H1 (cell line): ENCODE data around the gene SLC39A11.

Source experiments
- ATF3 ChIP-seq: IDR thresholded peaks from 2 replicates; pipeline ENCODE4 v1.6.1; 2011; ENCODE audit warnings: low read depth, mild to moderate bottlenecking, low read length; ENCODE audit not compliant: insufficient read depth
- BRCA1 ChIP-seq: IDR thresholded peaks from 2 replicates; pipeline ENCODE4 v1.6.1; 2012; ENCODE audit warnings: low read depth, low read length, improper control_type of control experiment
- CTCF ChIP-seq, 3 experiments: IDR thresholded peaks; 1 replicate in 2 of 3; 2 replicates in 1 of 3; pipeline versions ENCODE4 v1.5.1 to v1.6.1; 2011; ENCODE audit warnings: low read length in 3 of 3, mild to moderate bottlenecking in 3 of 3, inconsistent platforms in 2 of 3, low read depth in 1 of 3, moderate library complexity in 1 of 3; ENCODE audit not compliant: insufficient read depth in 1 of 3; ENCODE audit errors: control extremely low read depth in 1 of 3
- EZH2 ChIP-seq: fragments of 200-600 bp; sonication (generic); IDR thresholded peaks from 2 replicates; pipeline ENCODE4 v1.7.1; 2012; ENCODE audit warnings: low read depth, mild to moderate bottlenecking, moderate library complexity, low read length, inconsistent platforms; ENCODE audit not compliant: severe bottlenecking
- HDAC6 ChIP-seq: IDR thresholded peaks from one replicate; pipeline ENCODE4 v1.7.1; 2012; ENCODE audit warnings: low read depth, mild to moderate bottlenecking, inconsistent platforms, low read length, moderate library complexity
- MAX ChIP-seq: IDR thresholded peaks from 2 replicates; pipeline ENCODE4 v1.6.1; 2012; ENCODE audit warnings: inconsistent platforms
- NRF1 ChIP-seq: IDR thresholded peaks from 2 replicates; pipeline ENCODE4 v1.6.1; 2011; ENCODE audit warnings: mild to moderate bottlenecking, low read depth, low read length, improper control_type of control experiment
- POLR2A ChIP-seq, 2 experiments: IDR thresholded peaks; 1 replicate in 1 of 2; 2 replicates in 1 of 2; pipeline ENCODE4 v1.6.1; 2011; ENCODE audit warnings: low read depth in 2 of 2, low read length in 2 of 2, mild to moderate bottlenecking in 2 of 2; ENCODE audit errors: control extremely low read depth in 1 of 2
- SRF ChIP-seq: IDR thresholded peaks from 2 replicates; pipeline ENCODE4 v1.6.1; 2011; ENCODE audit warnings: mild to moderate bottlenecking, low read depth, low read length, moderate library complexity
- TAF1 ChIP-seq: IDR thresholded peaks from 2 replicates; pipeline ENCODE4 v1.6.1; 2011; ENCODE audit warnings: mild to moderate bottlenecking, low read depth, low read length
- USF2 ChIP-seq: IDR thresholded peaks from 2 replicates; pipeline ENCODE4 v1.6.1; 2011; ENCODE audit warnings: low read length, improper control_type of control experiment
- ZNF274 ChIP-seq: IDR thresholded peaks from 2 replicates; pipeline ENCODE4 v1.7.0; 2012; ENCODE audit warnings: low read length, borderline replicate concordance; ENCODE audit errors: extremely low read depth

- TF ChIP-seq CTCF (IDR thresholded peaks at IDR 0.05; ENCODE audit: control extremely low read depth in 1 of 3, insufficient read depth in 1 of 3, low read depth in 1 of 3, low read length in 3 of 3) = no peak
- TF ChIP-seq BRCA1 = no peak
- TF ChIP-seq MAX = no peak
- no peak for TF ChIP-seq ZNF274
- no peak for TF ChIP-seq HDAC6
- TF ChIP-seq SRF = no peak
- TF ChIP-seq EZH2 = no peak
- TF ChIP-seq TAF1 = no peak
- TF ChIP-seq POLR2A (IDR thresholded peaks at IDR 0.05; ENCODE audit: control extremely low read depth in 1 of 2, low read depth in 2 of 2, low read length in 2 of 2) = no peak
- no peak for TF ChIP-seq USF2
- TF ChIP-seq ATF3 = no peak
- no peak for TF ChIP-seq NRF1
These were observed 78.4 kb downstream of the SLC39A11 start for GRCh38 chr17:73013816-73014663.
